NCI-H774 (cell line): ENCODE results near the gene FRMPD4.

Experiments used
- DNase-seq: peaks from one replicate; lab custom pipeline; 2025; lab: John Stamatoyannopoulos, UW

FRMPD4 gene

GRCh38 chrX:12366440-12366839 lies 228.2 kb downstream of the FRMPD4 start:
- DNase-seq = no peak

GRCh38 chrX:12367254-12367653 lies 229.0 kb downstream of the FRMPD4 start:
- no peak for DNase-seq

- no peak for DNase-seq
These were observed 232.3 kb downstream of the FRMPD4 start for GRCh38 chrX:12370497-12370986.

GRCh38 chrX:12372111-12372510 lies 233.8 kb downstream of the FRMPD4 start:
- DNase-seq = no peak

- DNase-seq = no peak
These were observed 236.0 kb downstream of the FRMPD4 start for GRCh38 chrX:12374286-12374685.

GRCh38 chrX:12378253-12378652 lies 240.0 kb downstream of the FRMPD4 start:
- DNase-seq = no peak

GRCh38 chrX:12378706-12379105 lies 240.4 kb downstream of the FRMPD4 start:
- DNase-seq = no peak

- no peak for DNase-seq
These were observed 241.4 kb downstream of the FRMPD4 start for GRCh38 chrX:12379671-12380070.

- DNase-seq = no peak
These were observed 244.9 kb downstream of the FRMPD4 start for GRCh38 chrX:12383196-12383595.

- DNase-seq = no peak
These were observed 252.0 kb downstream of the FRMPD4 start for GRCh38 chrX:12390301-12390700.

GRCh38 chrX:12396584-12396983 lies 258.3 kb downstream of the FRMPD4 start:
- DNase-seq = no peak

GRCh38 chrX:12400218-12400617 lies 261.9 kb downstream of the FRMPD4 start:
- no peak for DNase-seq

GRCh38 chrX:12401252-12401651 lies 263.0 kb downstream of the FRMPD4 start:
- no peak for DNase-seq

GRCh38 chrX:12403474-12404082 lies 265.3 kb downstream of the FRMPD4 start:
- DNase-seq = no peak

GRCh38 chrX:12405306-12405705 lies 267.0 kb downstream of the FRMPD4 start:
- DNase-seq = no peak

- DNase-seq = no peak
These were observed 272.2 kb downstream of the FRMPD4 start for GRCh38 chrX:12410523-12410922.

- DNase-seq = no peak
These were observed 273.6 kb downstream of the FRMPD4 start for GRCh38 chrX:12411831-12412230.

GRCh38 chrX:12412561-12412960 lies 274.3 kb downstream of the FRMPD4 start:
- no peak for DNase-seq

- no peak for DNase-seq
These were observed 281.3 kb downstream of the FRMPD4 start for GRCh38 chrX:12419591-12419990.

- DNase-seq = no peak
These were observed 283.6 kb downstream of the FRMPD4 start for GRCh38 chrX:12421918-12422317.

- DNase-seq = no peak
These were observed 285.1 kb downstream of the FRMPD4 start for GRCh38 chrX:12423346-12423745.

- DNase-seq = no peak
These were observed 287.2 kb downstream of the FRMPD4 start for GRCh38 chrX:12425496-12425895.

GRCh38 chrX:12426420-12426819 lies 288.1 kb downstream of the FRMPD4 start:
- DNase-seq = no peak

GRCh38 chrX:12434493-12434892 lies 296.2 kb downstream of the FRMPD4 start:
- no peak for DNase-seq
